GM13977 (cell line): ENCODE measurements around the gene FAM136A.

ENCODE experiments used
- DNase-seq: peaks from one replicate; pipeline ENCODE4 v3.0.0; 2012; ENCODE audit warnings: low spot score
- in situ Hi-C: fragments of 300-500 bp; cut with MboI; formaldehyde crosslinking; loops from one replicate; pipeline ENCODE4 v1.12.0; 2022; ENCODE audit warnings: low sequenced_read_pairs, low pct_unique_long_range_greater_than_20kb, mixed read lengths, inconsistent platforms; ENCODE audit not compliant: unreplicated experiment
- TF ChIP-seq, protein P1 (sequence below): IDR thresholded peaks from 2 replicates; pipeline ENCODE4 v1.5.1; 2012; ENCODE audit warnings: mild to moderate bottlenecking, control low read depth; ENCODE audit not compliant: insufficient read depth; ENCODE audit errors: extremely low read depth, missing control alignments

The FAM136A gene

DNA sequence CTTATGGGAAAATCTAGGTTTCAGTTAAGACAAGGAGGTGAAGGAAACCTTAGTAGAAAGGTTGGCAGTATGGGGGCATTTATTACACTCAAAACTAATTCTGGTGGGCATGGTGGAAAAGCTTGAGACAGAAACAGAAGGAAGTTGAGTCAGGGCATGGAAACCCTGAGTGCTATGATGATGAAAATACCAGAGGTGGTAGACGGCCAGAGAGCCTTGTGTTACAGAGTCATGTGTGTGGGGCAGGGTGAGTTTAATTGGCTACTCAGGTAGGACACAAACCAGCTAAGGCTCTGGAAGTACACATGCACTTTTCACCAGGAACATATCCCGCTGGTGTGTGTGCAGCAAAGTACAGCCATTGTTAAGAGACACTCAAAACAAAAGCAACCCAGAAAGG is 20.7 kb upstream of the FAM136A start:
- in situ Hi-C loops = no loop called here
- DNase-seq = no peak
- TF ChIP-seq, protein P1, sequence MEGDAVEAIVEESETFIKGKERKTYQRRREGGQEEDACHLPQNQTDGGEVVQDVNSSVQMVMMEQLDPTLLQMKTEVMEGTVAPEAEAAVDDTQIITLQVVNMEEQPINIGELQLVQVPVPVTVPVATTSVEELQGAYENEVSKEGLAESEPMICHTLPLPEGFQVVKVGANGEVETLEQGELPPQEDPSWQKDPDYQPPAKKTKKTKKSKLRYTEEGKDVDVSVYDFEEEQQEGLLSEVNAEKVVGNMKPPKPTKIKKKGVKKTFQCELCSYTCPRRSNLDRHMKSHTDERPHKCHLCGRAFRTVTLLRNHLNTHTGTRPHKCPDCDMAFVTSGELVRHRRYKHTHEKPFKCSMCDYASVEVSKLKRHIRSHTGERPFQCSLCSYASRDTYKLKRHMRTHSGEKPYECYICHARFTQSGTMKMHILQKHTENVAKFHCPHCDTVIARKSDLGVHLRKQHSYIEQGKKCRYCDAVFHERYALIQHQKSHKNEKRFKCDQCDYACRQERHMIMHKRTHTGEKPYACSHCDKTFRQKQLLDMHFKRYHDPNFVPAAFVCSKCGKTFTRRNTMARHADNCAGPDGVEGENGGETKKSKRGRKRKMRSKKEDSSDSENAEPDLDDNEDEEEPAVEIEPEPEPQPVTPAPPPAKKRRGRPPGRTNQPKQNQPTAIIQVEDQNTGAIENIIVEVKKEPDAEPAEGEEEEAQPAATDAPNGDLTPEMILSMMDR = no peak

DNA sequence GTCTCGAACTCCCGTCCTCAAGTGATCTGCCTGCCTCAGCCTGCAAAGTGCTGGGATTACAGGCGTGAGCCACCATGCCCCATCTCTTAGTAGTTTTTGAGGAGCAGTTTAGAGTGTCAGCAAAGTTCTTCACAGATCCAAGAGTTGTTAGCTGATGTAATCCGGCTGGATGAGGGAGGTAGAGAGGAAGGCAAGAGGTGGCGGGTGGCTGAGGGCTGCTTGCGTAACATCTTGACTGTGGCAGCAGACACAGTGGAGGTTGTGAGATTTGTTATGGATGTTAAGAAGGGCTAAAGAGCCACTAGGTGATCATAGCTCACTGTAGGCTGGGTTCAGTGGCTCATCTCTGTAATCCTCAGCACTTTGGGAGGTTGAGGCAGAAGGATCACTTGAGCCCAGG is 19.5 kb upstream of the FAM136A start:
- DNase-seq = no peak
- TF ChIP-seq, protein P1 = no peak
- in situ Hi-C loops = no loop called here

DNA sequence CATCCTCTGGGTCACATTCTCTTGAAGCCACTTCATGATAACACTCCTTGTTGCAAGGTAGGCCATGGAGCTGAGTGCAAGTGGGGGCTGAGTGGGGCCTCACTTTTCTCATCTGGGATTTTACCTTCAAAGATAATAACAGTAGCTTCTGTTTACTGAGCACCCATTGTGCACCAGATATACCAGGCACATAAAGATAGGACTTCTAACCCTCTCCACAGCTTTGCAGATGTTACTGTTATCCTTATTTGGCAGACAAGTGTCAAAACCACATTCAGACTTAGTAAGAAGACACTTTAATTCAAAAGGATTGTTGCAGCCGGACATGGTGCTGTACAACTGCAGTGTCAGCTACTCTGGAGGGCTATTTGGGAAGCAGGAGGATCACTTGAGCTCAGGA is 12.8 kb upstream of the FAM136A start:
- TF ChIP-seq, protein P1 = no peak
- in situ Hi-C loops = loop anchor here (10.0 kb wide), 1 partner anchor 300 kb away; no protein-coding TSS in a partner anchor
- no peak for DNase-seq

DNA sequence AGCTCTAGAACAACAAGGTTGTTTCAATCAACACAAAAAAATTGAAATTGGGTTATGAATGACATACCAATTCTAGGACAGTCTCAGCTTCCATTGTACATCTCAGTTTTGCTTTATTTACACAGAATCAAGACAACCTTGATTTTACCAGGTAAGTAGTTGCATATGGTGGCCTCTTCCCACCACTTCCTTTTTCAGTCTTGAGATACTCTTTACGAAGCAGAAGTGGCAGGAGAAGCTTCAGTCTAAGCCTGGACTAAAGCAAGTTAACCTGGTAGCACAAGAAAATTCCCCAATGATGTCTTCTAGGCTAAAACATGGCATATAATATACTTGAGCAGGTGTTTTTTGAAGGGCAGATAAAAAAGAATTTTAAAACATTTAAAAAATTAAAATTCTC is 10.7 kb upstream of the FAM136A start:
- in situ Hi-C loops = loop anchor here (10.0 kb wide), 1 partner anchor 302 kb away; no protein-coding TSS in a partner anchor
- DNase-seq = no peak
- TF ChIP-seq, protein P1 = no peak

DNA sequence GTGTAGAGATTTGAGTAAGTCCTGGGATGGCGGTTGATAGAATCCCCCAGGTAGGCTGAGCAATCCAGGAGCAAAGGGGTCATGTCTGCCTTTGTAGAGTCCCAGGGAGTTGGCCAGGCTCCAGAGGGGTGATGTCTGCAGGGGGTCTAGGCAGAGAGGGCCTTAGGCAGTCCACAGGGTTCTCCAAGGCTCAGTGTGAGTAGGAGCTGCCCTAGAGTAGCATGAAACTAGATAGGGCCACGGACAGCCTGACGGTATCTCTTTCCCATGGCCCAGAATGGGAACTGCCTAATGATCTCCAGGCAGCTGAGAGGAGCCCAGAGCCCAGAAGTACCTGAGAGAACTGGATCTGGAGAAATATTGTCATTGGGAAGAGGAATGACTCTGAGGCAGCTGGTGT is 9.0 kb upstream of the FAM136A start:
- DNase-seq = no peak
- TF ChIP-seq, protein P1 = no peak
- in situ Hi-C loops = loop anchor here (10.0 kb wide), 1 partner anchor 304 kb away; no protein-coding TSS in a partner anchor

DNA sequence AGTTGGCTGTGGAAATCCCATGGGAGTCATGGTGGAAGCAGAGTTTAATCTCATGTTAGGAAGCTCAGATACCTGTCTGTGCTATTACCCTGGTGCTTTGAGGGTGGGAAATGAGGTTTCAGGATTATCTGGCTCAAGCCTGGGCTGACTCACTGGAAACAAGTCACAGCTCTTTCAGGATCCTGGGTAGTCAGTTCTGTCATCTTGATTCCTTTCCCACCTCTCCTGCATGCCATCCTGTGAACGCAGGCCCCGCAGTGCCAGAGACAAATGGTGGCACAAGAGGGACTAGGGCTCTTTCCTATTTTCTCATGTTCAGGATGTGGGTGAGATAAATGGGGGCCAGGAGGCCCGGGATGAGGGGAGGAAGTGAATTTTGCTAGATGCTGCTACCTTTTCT is 3.7 kb upstream of the FAM136A start:
- in situ Hi-C loops = loop anchor here (10.0 kb wide), 1 partner anchor 329 kb away; no protein-coding TSS in a partner anchor
- TF ChIP-seq, protein P1 = no peak

DNA sequence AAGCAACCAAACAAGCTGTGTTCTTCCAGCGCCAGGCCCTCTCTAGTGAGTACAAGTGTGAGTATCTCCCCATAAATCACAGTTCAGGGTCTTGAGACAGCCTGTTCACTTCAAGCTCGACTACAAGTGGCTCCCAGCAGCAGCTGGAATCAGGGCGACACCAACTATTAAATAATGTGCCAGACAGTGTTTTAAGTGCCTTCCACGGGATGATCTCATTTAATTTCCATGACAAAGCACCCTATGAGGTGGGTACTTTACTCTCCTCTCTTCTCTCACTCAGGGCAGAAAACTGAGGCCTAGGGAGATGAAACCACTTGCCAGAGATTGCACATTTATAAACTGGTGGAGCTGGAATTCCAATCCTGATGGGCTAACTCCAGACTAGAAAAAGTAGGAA is 2.6 kb upstream of the FAM136A start:
- in situ Hi-C loops = loop anchor here (10.0 kb wide), 1 partner anchor 330 kb away; no protein-coding TSS in a partner anchor
- no peak for DNase-seq

More for the DNA sequence above, 3.7 kb upstream of the FAM136A start:
- no peak for DNase-seq

More for the DNA sequence above, 2.6 kb upstream of the FAM136A start:
- TF ChIP-seq, protein P1 = no peak
